Liver (tissue), 3 donors: Measurements from ENCODE around the gene DHRS3.

ENCODE experiments used
- ATF3 ChIP-seq: IDR thresholded peaks from 2 replicates; pipeline ENCODE4 v1.6.1; 2016; ENCODE audit warnings: antibody characterized with exemption
- CTCF ChIP-seq: fragments of 150-350 bp; IDR thresholded peaks from 2 replicates; pipeline ENCODE4 v1.5.1; 2017; ENCODE audit warnings: improper control_type of control experiment, low read depth, low read length; ENCODE audit not compliant: missing input control
- EGR1 ChIP-seq, 2 donors: IDR thresholded peaks; 2 replicates each; pipeline ENCODE4 v1.6.1; 2016 to 2018; ENCODE audit warnings: antibody characterized with exemption in 2 of 2, low read depth in 2 of 2
- GABPA ChIP-seq, 2 donors: IDR thresholded peaks in 1 of 2; conservative IDR thresholded peaks in 1 of 2; 2 replicates each; pipeline ENCODE4 v1.6.1; 2016; ENCODE audit warnings: antibody characterized with exemption in 2 of 2, mild to moderate bottlenecking in 1 of 2, moderate library complexity in 1 of 2
- JUND ChIP-seq, 2 donors: IDR thresholded peaks; 2 replicates each; pipeline ENCODE4 v1.6.1; 2016; ENCODE audit warnings: antibody characterized with exemption in 2 of 2
- MAX ChIP-seq: IDR thresholded peaks from 2 replicates; pipeline ENCODE4 v1.6.1; 2016; ENCODE audit warnings: antibody characterized with exemption
- REST ChIP-seq: IDR thresholded peaks from 2 replicates; pipeline ENCODE4 v1.6.1; 2016; ENCODE audit warnings: antibody characterized with exemption, mild to moderate bottlenecking
- SP1 ChIP-seq: IDR thresholded peaks from 2 replicates; pipeline ENCODE4 v1.6.1; 2018; ENCODE audit warnings: antibody characterized with exemption, mild to moderate bottlenecking
- TAF1 ChIP-seq: conservative IDR thresholded peaks from 2 replicates; pipeline ENCODE4 v1.6.1; 2016; ENCODE audit warnings: antibody characterized with exemption, mild to moderate bottlenecking
- YY1 ChIP-seq: IDR thresholded peaks from 2 replicates; pipeline ENCODE4 v1.6.1; 2016; ENCODE audit warnings: antibody characterized with exemption, mild to moderate bottlenecking
- ZBTB33 ChIP-seq: IDR thresholded peaks from 2 replicates; pipeline ENCODE4 v1.6.1; 2016; ENCODE audit warnings: antibody characterized with exemption
- donor health status: healthy.
- donor health status: healthy.

GRCh38 chr1:12615865-12616708, 1.9 kb downstream of the DHRS3 start:
- peak; percentile 62 for TF ChIP-seq YY1
- TF ChIP-seq GABPA (IDR thresholded peaks at IDR 0.05 in 1 of 2, conservative IDR thresholded peaks at IDR 0.05 in 1 of 2), result no peak
- peak; percentile 80 for TF ChIP-seq MAX
- no peak for TF ChIP-seq CTCF
- TF ChIP-seq REST, result peak; percentile 78
- TF ChIP-seq JUND (IDR thresholded peaks at IDR 0.05), result peak in 1 of 2 donors; percentile 88
- peak; percentile 87 for TF ChIP-seq SP1
- TF ChIP-seq ZBTB33, result peak; percentile 78
- no peak for TF ChIP-seq ATF3
- TF ChIP-seq TAF1, result peak; percentile 87
- TF ChIP-seq EGR1 (IDR thresholded peaks at IDR 0.05; ENCODE audit: low read depth in 2 of 2), result peak in 1 of 2 donors; percentile 73
